HG03460 (cell line): Measurements from ENCODE around the gene ITFG1.
"Not testable (repeated sequence)": the region's sequence is repeated elsewhere in the genome, so short reads cannot be mapped to it uniquely, and the experiment has no call there.

ENCODE experiments used
- ATAC-seq: cut with Tn5 transposase; IDR thresholded peaks from one replicate; pipeline ENCODE4 v1.9.1; 2021; ENCODE audit not compliant: unreplicated experiment

Gene ITFG1

DNA sequence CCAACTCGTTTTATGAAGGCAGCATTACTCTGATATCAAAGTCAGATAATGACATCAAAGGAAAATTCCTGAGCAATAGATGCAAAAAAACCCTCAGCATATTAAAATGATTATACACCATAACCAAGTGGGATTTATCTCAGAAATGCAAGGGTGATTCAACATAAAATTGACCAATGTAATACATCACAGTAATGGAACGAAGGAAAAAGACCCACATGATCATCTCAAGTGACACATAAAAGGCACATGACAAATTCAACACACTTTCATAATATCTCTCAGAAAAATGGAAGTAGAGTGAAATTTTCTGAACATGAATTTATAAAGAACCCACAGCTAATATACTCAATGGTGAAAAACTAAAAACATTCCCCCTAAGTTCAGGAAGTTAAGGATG is 118.8 kb downstream of the ITFG1 start:
- no peak for ATAC-seq

DNA sequence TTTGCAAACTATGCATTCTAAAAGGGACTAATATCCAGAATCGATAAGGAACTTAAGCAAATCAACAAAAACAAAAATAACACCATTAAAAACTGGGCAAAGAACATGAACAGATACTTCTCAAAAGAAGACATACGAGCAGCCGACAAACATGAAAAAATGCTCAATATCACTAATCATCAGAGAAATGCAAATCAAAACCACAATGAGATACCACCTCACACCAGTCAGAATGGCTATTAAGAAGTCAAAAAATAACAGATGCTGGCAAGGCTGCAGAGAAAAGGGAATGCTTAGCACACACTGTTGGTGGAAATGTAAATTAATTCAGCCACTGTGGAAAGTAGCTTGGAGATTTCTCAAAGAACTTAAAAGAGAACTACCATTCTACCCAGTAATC is 130.3 kb downstream of the ITFG1 start:
- not testable (repeated sequence) for ATAC-seq

DNA sequence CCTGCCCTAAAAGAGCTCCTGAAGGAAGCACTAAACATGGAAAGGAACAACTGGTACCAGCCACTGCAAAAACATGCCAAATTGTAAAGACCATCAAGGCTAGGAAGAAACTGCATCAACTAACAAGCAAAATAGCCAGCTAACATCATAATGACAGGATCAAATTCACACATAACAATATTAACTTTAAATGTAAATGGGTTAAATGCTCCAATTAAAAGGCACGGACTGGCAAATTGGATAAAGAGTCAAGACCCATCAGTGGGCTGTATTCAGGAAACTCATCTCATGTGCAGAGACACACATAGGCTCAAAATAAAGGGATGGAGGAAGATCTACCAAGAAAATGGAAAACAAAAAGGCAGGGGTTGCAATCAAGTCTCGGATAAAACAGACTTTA is 136.6 kb downstream of the ITFG1 start:
- ATAC-seq = not testable (repeated sequence)

DNA sequence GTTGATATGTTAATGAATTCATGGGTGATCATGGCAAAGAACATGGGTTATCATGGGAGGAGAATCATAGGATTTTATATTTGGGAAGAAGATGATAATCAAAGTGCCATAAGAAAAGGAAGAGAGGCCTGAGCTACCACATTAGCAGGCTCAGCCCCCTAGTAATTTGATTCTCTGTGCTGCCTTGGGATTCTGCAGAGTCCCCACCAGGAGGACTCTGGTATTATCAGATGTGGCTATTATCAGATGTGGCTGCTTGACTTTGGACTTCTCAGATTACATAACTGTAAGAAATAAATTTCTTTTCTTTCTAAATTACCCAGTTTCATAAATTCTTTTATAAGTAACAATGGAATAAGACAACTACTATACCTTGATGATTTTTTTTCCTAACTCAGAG is 137.6 kb downstream of the ITFG1 start:
- no peak for ATAC-seq

DNA sequence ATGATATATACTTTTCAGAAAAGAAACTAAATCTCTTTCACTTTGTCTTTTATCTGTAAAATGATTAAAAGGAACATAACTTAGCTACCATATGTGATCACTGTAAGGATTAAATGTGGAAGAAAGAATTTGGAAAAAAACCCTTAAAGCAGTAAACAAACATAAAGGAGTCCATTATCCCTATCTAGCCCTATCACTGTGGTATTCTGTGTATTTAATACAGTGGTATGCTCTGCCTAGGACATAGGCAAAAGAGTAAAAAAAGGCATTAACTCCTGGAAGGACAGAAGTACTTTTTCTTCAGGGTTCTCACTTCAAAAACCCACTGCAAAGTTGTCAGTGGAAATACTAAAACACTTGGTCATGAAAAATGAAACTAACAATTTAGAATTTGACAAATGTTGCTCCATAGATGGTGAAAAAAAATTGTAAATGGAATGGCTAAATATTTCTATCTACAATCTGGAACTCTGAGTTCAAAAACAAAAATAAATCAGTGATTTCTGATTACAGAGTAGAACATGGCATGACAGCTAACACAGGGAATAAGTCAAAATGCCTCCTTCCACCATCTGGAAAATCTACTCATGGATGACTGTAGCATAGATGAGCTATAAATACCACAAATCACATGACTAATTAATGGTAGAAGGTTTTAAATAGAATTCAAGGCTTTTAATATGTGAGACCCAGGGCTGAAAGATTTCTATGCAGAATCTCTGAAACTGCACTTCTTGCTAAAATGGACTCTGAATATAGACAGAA is 140.1 kb downstream of the ITFG1 start:
- no peak for ATAC-seq

DNA sequence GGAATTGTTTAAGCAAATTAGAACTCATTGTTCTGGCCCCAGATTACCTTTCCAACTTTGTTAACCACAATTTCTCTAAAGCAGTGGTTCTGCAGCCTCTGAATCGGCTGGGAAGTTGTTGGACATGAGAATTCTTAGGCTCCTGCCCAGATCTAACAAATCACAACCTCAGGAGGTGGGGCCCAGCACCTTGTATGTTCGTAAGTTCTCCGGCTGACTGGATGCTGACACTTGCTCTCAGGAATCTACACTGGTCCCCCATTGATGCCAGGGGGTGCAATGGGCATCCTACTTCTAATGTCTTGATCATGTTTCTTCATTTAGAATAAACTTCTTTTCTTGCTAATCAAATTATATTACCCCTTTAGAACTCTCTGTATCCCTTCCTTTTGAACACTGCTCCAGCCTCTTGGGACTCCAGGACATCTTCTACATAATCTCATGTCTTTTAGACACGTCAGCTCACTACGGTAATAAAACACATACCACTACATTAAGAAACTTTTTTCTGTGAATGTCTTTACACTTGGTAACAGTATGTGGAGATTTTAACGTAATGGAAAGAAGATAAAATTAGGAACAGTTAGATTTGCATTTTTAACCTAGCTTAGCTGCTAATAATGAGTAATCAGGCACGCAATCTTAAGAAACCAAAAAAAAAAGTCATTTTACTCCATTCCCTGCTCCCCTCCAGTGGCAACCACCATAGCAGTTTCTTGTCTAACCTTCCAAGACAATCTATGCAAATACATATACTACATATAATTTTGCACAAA is 143.2 kb downstream of the ITFG1 start:
- no peak for ATAC-seq

DNA sequence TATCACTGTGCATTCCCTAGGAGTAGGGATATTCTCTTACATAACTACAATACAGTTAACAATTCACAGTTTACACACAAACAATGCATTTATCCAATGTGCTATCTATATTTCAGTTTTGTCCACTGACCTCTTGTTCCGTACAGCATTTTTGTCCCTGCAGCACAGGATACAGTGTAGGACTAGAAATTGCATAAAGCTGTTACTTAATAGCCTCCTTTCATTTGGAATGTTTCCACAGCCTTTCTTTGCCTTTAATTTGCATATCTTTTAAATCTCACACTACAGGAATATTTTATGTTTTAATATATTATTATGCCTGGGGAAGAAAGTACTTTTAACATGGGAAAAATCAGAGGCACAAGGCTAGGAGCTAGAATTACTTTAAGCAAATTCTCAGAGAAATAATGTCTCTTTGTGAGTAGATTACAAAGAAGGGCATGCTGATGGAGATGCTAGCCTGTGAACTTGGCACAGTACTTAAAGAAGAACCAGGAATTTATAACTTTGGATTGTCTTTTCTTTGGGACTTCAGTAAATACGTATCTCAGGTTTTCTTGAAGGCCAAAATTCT is 144.3 kb downstream of the ITFG1 start:
- ATAC-seq = no peak

DNA sequence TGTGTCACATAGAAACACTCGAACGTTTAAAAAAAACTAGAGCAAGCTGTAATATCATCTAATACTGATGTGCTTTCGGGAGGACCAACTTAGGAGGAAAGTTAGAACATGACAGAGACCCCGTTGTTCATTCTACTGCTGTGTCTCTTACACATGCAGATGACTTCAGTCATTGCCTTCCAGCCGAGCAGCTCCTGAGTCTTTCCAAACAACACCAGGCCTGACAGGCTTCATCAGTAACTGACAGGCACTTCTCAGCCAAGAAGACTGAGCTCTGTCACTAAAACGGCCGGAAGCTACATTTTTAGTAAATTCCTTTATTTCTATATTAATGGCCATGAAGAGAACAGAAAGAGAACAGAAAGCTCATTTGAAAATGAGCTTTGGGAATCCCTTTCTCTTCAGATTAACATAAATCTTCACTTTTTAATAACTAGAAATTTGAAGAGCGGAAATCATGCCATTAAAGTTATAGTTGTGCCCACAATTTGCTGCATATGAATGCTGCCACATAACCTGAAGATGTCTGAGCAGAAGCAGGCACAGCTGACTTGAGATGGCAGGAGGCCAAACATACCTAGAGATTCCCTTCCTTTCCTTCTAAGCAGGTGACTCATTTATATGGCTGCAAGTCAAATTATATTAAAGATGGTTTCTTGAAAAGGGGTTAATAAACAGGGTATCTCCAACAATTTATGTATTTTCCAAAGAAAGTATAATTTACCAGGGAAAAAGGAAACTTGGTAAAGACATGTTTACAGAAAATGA is 148.9 kb downstream of the ITFG1 start:
- no peak for ATAC-seq

DNA sequence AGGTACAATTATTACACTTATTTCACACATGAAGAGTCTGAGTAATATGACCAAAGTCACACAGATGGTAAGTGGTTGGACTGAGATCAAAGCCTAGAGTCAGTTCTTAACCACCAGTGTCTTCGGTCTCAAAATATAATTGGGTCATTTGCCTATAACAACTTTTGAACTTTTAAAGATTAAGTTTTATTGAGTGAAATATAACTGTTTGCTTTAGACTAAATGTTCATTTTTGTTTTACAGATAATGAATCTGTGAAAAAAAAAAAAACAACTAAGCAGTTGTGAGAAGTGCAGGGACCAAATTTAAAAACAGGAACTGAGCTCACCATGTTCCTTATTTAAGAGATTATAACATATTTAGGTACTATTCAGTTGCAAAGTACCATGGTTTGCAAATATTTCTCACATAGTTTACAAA is 150.1 kb downstream of the ITFG1 start:
- no peak for ATAC-seq

DNA sequence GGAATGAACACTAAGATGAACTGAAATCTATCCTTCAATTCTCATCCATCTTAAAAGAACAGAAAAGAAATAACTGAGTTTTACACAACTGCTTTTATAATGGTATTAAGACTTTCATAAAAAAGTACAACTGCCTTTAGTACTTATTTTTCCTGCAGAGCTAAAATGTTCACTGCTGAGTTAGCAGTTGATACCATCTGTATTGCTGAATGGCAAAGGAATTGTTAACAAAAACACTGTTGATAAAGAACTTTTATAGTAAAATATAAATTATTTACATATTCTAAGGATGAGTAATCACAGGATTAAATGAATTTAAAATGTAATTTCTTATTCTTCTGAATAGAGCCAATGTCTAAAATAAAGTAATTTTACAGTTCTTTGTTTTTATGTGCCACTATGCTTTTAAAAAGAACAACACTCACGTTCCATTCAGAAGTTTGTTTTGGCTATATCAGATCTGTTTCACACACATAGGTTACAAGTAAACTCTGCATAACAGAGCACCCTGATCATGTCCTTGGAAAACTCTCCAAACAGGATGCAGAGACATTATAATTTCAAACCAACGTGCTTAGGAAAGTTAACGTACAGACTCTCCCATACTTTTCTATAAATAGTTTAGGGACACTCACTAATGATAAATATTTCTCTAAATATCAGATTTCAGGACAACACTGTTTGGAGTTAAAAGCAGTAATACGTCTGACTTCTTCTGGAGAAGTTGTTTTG is 151.1 kb downstream of the ITFG1 start:
- ATAC-seq = no peak

DNA sequence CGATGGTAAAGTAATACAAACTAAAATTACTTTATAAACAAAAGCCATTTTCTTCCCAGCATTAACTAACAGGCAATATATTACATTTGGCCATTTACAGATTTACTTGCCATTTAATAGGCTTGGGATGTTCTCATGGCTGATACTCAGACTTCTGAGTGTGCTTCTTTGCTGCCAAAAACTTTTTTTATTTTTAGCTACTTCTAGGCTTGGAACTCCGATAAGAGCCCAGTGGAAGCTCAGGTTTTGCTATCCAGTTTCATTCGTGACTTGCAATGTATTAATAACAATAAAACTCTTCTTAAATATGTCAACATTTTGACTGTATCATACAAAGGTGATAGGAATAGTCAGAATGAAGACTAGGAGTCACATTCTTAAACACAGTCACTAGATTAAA is 152.3 kb downstream of the ITFG1 start:
- no peak for ATAC-seq

DNA sequence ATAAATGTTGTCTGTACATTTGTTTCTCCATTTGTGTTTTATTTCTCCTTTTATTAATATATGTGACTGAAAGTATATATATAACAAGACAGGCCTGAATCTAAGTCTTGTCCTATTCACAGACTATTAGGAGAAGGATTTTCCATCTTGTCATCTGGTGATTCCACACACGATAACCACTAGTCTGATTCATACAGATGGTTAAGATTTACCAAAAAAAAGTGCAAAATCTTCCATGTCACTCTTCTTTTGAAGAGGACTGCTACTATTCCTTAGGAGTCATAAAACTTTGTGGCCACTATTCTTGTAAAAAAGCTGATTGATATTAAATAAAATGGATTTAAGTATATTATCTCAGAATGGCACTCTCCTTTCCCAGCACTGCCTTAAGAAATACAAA is 156.3 kb downstream of the ITFG1 start:
- no peak for ATAC-seq

DNA sequence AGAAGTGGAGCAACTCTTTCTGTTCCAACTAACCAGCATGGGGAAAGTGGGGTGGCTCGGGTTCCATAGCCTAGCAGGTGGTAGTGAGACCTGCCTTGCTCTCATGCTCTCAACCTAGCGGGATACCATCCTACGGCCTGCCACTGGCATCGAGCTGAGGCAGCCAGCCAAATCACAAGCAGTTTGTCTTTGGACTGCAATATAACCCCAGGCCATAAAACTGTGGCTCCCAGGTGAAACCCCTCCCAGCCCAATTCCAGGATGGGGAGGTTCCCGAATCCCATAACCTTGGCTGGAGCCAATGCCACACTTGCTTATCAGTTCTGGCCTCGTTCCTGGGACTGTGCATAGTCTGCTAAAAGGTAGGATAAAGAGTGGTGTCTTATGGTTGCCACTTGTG is 161.3 kb downstream of the ITFG1 start:
- no peak for ATAC-seq

DNA sequence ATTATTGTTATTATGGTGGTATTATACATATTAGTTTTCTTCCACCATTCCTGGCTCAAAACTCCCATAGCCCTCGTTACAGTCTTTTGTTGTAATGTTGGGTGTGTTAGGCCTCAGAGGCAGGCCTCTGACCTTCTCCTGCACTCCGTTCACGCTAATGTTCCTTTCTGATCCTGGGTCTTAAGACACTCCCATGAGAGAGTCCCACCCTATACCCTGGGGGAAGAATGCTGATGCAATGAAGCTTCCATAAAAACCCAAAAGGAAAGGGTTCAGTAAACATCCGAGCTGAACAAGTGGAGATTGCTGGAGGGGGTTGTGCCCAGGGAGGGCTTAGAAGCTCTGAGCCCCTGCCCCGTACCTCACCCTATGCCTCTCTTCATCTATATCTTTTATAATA is 175.9 kb downstream of the ITFG1 start:
- no peak for ATAC-seq

DNA sequence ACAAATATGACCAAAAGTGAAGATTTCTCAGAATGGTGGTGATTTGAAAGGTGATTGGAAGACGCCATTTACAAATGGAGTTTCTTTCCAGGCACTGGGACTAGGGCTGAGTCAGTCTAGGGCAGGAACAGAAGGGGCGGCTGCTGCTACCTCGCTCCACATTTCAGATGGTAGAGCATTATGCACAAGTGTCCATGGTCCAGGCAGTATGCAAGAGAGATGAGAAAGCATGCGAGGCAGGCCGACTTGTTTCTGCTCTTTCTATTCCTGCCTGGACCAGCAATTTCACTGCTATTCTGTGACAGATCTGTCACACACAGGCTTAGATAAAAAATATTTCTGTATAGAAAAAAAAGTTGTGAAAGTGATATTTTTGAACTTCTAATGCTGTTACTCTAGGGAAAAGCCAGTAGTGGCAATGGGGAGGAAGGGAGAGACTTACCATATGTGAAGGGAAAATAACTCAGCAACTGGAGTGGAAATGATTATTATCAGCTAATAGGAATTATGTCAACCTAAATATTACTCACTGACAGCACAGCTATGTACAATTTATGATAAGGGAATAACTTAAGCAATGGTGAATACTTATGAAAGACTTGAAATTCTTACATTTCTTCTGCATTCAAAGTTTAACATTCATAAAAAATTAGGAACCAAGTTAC is 182.4 kb downstream of the ITFG1 start:
- no peak for ATAC-seq

DNA sequence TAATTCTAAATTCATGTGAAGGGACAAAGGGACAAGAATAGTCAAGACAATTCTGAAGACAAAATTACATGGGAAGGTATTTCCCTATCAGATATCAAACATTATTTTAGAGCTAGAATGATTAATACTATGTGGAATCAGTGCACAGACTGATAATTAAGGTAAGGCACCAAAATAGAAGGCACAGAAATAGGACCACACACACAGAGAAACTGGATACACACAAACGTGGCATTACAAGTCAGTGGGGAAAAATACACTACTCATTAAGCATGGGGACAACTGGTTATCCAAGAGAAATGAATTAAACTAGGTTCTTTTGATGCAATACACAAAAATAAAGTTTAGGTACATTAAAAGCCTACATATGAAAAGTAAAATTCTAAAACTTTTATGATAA is 184.3 kb downstream of the ITFG1 start:
- no peak for ATAC-seq

DNA sequence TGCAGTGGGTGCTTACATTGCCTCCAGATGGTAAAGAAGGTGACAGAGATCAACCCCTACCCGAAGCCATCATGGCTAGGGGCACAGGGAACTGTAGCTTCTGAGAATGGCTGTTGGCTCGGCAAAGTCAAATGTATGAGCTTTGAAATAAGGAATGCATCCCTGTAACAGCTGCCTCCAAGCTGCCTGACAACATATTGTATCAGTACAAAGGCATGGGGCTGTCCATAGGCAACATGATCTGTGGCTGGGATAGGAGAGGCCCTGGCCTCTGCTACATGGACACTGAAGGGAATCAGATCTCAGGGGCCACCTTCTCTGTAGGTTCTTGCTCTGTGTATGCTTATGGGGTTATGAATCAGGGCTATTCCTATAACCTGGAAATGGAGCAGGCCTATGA is 197.9 kb downstream of the ITFG1 start:
- ATAC-seq = no peak

DNA sequence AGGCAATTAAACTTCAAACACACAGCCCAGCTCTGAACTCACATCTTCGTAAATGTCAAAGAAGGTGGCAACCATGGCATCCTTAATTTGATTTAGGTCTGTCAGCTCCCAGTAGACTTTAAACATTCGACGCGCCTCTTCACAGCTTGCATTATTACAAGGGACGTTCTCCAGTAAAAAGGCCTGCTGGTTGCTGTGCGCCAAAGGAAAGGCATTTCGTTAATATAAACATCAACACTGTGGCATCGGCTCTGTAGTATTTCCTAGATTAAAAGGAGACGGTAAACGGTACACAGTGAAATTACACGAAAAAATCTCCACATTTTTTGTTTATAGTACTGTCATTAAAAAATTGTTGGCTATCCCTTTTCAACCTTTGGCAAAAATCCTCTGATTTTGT is 200.4 kb downstream of the ITFG1 start:
- ATAC-seq = no peak

DNA sequence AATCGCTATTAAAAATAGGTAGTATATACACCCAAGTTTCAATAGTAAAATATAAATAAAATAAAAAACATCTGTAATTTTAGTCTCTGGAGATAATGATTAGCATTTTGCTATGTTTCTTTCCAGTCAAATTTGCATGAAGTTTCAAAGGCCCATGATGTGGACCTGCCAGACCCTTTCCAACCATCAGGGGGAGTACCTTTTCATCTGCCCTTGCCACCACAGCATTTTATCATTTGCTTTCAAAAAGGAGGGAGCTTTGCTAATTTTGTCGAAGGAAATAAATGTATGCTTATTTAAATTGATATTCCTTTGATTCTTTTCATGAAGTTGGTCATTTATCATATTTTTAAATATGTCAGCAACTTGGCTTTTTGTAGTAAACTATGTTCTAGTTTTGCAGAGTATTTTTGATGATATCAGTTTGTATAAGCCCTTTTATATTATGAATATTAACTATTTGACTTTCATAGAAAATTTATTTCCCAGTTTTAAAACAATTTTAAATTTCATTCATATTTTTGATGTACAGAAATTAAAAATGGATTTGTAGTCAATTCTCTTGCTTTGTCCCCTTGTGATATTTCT is 201.9 kb downstream of the ITFG1 start:
- ATAC-seq = no peak

DNA sequence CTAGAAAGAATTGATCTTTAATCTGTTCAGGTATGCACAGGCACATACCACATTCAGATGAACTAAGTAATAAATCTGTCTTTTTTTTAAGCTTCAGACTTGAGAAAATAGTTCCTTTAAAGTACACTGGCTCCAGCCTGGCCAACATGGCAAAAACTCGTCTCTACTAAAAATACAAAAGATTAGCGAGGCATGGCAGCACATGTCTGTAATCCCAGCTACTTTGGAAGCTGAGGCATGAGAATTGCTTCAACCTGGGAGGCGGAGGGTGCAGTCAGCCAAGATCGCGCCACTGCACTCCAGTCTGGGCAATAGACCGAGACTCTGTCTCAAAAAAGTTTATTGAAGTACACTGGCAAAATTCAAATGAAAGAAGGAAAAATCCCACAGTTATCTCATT is 206.1 kb downstream of the ITFG1 start:
- ATAC-seq = no peak
